Activated CD8-positive, alpha-beta memory T cell treated with anti-CD3 and anti-CD28 coated beads, Interleukin-2, amount 50 U/mL, for 24 hours (primary cell): ENCODE data around the gene FBL.
A peak's percentile ranks its signal among the peaks of the same experiment; 100 is the strongest.
"Not testable (repeated sequence)": the region's sequence is repeated elsewhere in the genome, so short reads cannot be mapped to it uniquely, and the experiment has no call there.

ENCODE experiments used
- DNase-seq: peaks from one replicate; pipeline ENCODE4 v3.0.0-alpha.2; 2020; ENCODE audit errors: extremely low read depth

Gene FBL

DNA sequence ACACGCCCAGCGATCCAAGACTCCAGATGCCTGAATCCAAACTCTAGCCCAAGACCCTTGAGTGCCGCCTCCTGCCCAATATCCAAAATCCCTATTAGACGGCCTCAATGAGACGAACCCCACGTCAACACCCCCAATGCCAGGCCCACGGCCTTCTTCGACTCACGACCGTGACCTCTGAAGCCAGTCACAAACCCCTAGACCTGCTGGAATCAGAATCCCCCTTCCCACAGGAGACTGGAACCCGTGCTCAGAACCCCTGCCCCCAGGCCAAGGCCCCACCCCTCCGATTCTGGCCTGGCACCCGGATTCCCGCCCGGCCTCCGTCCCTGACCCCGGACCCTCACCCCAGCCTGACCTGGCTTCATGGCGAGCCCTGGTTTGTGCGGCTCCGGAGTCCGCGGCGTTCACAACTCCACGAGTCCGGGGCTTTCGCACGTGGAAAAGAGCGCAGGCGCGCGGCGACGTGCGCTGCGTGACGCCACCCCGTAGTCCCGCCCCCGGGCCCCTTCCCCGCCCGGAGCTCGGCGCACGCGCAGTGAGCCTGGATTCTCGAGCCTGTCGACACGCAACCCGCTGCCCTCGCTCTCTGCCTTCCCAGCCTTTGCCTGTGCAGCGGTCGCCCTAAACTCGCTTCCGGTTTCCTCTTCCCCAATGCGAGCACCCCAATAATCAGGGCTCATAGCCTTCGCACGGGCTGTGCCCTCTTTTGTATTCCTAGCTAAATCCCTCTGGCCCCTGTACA lies at the start of gene FBL:
FBL (minus strand) TSS at position 447 of the 745 bp plus-strand sequence; CDS start at position 368, 79 bp downstream.
- DNase-seq = peak; percentile 91

- DNase-seq = not testable (repeated sequence)
These were observed 48.9 kb upstream of the FBL start for GRCh38 chr19:39895096-39895495.

DNA sequence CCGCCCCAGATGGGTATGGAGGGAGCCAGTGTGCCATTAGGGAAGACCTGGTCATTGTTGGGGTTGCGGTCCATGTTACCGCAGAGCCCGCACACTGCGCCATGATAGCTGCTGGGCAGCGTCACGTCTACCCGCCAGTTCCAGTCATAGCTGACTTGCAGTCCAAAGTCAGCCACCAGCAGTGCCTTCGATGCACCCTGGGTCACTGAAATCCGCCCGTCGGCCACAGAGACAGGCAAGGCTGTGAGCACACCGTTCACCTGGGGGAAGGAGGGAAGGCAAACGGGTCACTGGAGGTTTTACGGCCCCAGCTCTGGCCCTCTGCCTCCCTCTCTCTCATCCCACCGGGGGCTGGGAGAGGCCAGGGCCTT lies 48.0 kb upstream of the FBL start:
- not testable (repeated sequence) for DNase-seq

DNA sequence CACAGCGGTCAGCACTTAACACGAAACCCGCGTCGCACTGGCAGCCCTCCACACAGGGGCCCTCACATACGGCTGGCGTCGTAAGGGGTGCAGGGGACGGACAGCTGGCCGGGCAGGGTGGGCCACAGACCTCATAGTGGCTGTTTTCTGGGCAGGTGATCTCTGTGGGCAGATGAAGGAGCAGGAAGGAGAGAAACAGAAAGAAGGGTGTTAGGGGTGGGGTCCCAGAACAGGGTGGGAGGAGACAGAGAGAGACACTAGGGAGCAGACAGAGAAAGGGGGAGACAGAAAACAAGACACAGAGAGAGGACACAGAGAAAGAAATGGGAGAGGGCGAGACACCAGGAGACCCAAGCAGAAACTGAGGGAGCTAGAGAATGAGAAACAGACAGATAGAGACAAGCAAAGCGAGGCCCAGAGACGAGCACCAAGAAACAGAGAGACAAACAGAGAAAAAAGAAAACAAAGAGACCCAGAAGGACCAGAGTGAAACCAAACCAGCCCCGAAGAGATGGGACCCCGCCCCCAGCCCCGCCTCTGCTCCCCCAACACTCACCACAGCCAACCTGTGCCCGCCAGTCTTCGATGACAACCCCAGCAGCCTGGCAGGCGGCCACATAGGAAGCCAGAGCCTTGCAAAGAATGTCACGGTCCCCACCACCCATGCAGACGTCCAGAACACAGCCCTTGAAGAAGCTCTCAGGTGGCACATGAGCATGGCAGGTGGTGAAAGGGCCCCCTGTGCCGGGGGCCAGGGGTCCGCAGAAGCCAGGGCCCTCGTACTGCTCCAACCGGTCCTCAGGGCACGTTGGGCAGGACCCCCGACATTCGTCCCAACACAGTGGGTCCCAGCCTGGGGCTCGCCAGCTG lies 47.4 kb upstream of the FBL start:
- DNase-seq = not testable (repeated sequence)

DNA sequence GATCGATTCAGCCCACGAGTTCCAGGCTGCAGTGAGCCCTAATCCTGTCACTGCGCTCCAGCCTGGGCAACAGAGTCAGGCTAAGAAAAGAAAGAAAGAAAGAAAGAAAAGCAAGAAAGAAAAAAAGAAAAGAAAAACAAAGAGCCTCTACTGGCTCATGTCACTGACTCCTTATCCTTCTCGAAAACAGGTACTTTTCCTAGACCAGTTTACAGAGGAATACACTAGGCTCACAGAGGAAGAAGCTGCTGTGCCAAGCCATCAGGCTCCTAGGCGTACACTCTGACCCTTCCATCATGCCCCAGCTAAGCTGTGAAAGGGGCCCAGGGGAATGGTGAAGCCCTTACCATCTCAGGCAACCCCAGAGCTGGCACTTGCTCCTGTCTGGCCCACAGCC lies 46.3 kb upstream of the FBL start:
- DNase-seq = not testable (repeated sequence)

GRCh38 chr19:39891660-39892505 lies 45.7 kb upstream of the FBL start:
- DNase-seq = not testable (repeated sequence)

DNA sequence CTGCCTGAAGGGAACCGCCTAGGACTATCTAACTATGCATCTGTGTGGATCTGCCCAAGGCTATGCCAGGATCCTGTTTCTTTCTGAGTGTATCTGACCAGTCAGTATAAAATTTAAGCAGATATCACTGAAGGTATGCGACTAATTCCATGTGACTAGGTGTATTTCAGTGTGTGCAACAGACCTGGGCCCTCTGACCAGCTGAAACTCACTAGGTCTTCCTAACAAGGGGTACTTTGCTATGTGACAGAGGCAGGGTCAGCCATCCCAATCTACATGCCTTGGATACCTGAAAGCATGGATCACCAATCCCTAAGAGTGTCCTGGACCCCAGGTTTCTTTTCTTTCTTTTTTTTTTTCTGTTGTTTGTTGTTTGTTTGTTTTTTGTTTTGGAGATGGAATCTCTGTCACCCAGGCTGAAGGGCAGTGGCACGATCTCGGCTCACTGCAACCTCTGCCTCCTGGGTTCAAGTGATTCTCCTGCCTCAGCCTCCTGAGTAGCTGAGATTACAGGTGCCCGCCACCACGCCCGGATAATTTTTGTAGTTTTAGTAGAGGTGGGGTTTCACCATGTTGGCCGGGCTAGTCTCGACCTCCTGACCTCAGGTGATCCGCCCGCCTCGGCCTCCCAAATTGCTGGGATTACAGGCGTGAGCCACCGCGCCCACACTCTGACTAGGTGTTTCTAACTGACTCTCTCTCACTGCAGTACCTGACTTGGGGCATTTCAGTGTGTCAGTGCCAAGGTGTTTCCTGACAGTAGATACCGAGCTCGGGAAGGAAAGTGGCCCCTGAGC lies 44.8 kb upstream of the FBL start:
- no peak for DNase-seq

DNA sequence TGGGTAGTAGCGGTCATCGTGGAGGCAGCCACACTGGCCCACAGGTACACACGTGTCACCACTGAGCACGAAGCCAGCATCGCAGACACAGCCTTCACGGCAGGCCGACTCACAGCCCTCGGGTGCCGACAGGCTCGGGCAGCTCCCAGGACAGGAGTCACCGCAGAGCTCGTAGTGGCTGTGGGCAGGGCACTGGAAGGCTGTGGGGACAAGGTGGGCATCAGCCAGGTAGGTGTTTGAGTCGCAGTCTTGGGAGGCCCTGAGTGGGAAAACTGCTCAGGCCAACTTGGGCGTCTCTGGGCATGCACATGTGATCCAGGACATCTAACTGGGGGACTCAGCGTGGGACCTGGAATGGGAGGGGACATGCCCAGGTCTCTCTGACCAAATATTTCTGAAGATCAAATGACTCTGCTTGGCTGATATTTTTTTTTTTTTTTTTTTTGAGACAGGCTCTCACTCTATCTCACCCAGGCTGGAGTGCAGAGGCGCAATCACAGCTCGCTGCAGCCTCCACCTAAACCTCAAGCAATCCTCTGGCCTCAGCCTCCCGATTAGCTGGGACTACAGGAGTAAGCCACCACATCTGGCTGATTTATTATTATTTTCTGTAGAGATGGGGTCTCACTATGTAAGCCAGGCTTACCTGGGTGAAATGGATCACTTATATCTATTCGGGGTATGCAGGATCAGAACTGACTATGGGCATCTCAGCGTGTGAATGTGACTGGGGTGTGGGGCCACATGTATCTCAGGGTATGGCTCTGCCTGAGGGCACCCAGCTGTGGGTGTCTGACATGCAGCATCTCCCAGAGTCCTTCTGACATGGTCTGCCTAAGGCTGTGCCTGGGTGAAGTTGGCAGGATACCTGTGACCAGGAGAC lies 43.9 kb upstream of the FBL start:
- DNase-seq = not testable (repeated sequence)

DNA sequence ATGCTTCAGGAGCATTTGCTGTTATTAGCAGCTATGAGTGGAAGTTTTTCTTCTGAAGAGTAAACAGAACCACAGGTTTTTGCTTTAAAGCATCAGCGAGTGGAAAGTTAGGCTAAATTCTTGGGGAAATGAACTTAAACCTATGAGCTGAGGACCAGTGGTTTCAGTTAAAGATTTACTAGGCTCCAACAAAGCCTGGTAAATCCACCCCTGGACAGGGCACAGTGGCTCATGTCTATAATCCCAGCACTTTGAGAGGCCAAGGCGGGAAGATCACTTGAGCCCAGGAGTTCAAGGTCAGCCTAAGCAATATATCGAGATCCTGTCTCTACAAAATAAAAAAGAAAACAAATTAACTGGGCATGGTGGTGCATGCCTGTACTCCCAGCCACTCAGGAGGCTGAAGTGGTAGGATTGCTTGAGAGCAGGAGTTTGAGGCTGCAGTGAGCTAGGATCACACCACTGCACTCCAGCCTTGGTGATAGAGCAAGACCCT lies 41.3 kb upstream of the FBL start:
- not testable (repeated sequence) for DNase-seq

GRCh38 chr19:39885821-39886554 lies 39.8 kb upstream of the FBL start:
- not testable (repeated sequence) for DNase-seq

GRCh38 chr19:39884721-39885120 lies 38.5 kb upstream of the FBL start:
- DNase-seq = not testable (repeated sequence)

- not testable (repeated sequence) for DNase-seq
These were observed 36.5 kb upstream of the FBL start for GRCh38 chr19:39882645-39883044.

DNA sequence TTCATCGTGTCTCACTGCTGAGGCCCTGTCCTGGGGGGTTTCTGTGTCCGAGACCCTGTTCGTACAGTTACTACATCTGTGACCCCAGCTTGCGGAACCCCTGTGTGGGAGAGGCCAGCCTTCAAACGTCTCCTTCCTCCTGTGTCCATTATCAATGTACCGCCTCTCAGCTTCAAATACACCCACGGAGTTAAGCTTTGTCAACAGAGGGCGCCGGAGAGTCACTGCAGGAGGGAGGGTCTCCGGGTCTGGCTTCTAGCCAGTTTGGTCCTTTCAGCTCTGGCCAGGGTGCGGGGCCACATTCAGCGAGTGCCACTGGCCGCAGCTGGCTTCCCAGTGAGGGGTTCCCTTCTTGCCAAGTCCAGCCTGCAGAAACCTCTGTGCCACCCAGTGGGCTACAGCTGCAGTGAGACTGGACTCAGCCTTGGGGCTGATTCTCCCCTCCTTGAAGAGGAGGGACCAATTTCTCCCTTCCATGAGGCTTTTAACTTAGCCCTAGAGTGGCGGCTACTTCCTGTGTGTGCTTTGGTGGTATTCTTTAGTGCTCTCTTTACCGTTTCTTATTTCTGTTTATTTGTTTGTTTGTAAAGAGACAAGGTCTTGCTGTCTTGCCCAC lies 35.4 kb upstream of the FBL start:
- not testable (repeated sequence) for DNase-seq

- DNase-seq = not testable (repeated sequence)
These were observed 34.1 kb upstream of the FBL start for GRCh38 chr19:39880241-39880640.

DNA sequence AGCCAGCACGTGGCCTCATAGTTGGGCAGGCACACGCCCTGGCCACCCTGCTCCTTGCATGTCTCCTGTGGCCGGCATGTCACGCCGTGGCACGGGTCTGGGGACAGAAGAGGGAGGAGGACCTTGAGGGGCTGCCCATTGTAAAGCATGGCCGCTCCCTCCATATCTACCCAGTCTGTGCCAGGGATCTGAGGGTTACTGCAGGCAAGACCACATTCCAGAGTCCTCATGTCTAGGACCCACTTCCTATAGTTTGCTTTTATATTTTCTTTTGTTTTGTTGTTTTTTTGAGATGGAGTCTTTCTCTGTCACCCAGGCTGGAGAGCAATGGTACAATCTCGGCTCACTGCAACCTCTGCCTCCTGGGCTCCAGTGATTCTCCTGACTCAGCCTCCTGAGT lies 33.6 kb upstream of the FBL start:
- not testable (repeated sequence) for DNase-seq

- not testable (repeated sequence) for DNase-seq
These were observed 32.7 kb upstream of the FBL start for GRCh38 chr19:39878866-39879265.

GRCh38 chr19:39878398-39878797 lies 32.2 kb upstream of the FBL start:
- no peak for DNase-seq

DNA sequence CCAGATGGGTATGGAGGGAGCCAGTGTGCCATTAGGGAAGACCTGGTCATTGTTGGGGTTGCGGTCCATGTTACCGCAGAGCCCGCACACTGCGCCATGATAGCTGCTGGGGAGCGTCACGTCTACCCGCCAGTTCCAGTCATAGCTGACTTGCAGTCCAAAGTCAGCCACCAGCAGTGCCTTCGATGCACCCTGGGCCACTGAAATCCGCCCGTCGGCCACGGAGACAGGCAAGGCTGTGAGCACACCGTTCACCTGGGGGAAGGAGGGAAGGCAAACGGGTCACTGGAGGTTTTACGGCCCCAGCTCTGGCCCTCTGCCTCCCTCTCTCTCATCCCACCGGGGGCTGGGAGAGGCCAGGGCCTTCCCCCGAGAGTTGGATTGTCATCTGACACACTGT lies 31.8 kb upstream of the FBL start:
- DNase-seq = not testable (repeated sequence)

- not testable (repeated sequence) for DNase-seq
These were observed 31.3 kb upstream of the FBL start for GRCh38 chr19:39877488-39877887.
